Ishikawa (cell line): ENCODE data around the gene ZNF45.

ENCODE experiments used
- CEBPB ChIP-seq: IDR thresholded peaks from 2 replicates; pipeline ENCODE4 v1.6.1; 2012
- CREB1 ChIP-seq: IDR thresholded peaks from 2 replicates; pipeline ENCODE4 v1.6.1; 2012; ENCODE audit warnings: low read depth
- EGR1 ChIP-seq: IDR thresholded peaks from 2 replicates; pipeline ENCODE4 v1.6.1; 2012
- EP300 ChIP-seq: IDR thresholded peaks from 2 replicates; pipeline ENCODE4 v1.6.1; 2012; ENCODE audit warnings: borderline replicate concordance
- FOXM1 ChIP-seq: IDR thresholded peaks from 2 replicates; pipeline ENCODE4 v1.6.1; 2012; ENCODE audit warnings: low read depth, borderline replicate concordance
- MAX ChIP-seq: IDR thresholded peaks from 2 replicates; pipeline ENCODE4 v1.6.1; 2012
- NFIC ChIP-seq: IDR thresholded peaks from 2 replicates; pipeline ENCODE4 v1.6.1; 2012
- RAD21 ChIP-seq: IDR thresholded peaks from 2 replicates; pipeline ENCODE4 v1.6.1; 2012; ENCODE audit warnings: low read depth
- REST ChIP-seq: IDR thresholded peaks from 2 replicates; pipeline ENCODE4 v1.6.1; 2012; ENCODE audit warnings: low read depth, mild to moderate bottlenecking
- TAF1 ChIP-seq: IDR thresholded peaks from 2 replicates; pipeline ENCODE4 v1.6.1; 2012; ENCODE audit warnings: low read depth, mild to moderate bottlenecking
- TCF12 ChIP-seq: IDR thresholded peaks from 2 replicates; pipeline ENCODE4 v1.6.1; 2012; ENCODE audit warnings: low read depth
- TEAD4 ChIP-seq: IDR thresholded peaks from 2 replicates; pipeline ENCODE4 v1.6.1; 2012
- YY1 ChIP-seq: IDR thresholded peaks from 2 replicates; pipeline ENCODE4 v1.6.1; 2012; ENCODE audit warnings: low read depth
- ZBTB7A ChIP-seq: IDR thresholded peaks from 2 replicates; pipeline ENCODE4 v1.6.1; 2012; ENCODE audit warnings: low read depth
- TF ChIP-seq, protein P1 (sequence below): IDR thresholded peaks from 2 replicates; pipeline ENCODE4 v1.6.1; 2012

Gene ZNF45

DNA sequence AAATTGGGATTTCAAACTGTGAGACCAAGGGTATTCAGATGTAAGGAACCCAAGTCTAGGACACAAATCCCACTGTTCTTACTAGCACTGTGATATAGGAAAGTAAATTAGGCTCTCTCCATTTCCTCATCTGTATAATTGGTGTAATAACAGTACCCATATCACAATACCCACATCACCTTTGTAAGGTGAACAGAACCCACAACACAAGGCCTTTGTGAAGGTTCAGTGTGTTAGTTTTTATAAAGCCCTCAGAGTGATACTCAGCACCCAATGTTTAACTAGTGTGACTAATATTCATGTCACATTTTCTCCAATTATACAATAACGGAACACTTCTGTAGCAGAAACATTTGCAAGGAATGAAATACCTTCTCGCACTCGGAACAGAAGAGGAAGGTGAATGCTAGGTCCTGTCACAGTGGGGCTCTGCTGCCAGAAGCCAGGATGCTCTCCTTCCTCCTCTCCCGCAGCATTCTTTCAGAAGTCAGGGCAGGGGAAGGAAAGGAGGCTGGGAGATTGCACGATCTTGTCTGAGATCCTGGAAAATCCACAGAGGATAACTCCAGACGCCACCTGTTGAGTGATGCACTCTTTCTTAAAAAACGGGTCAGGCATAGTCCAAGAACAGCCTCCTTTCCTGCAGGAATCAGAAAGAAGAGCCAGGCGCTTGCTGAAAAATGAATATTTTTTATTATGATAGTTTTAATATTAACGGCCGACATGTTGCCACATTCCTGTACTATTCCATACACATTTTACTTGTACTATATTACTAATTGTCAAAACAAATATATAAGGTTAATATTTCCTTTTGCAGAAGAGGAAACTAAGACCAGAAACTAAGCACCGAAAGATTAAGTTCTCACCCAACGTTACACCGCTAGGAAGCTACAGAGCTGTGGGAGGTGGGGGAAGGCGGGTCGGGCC lies 762 bp downstream of the ZNF45 start:
- no peak for TF ChIP-seq TEAD4
- no peak for TF ChIP-seq EGR1
- TF ChIP-seq TCF12 = no peak
- no peak for TF ChIP-seq YY1
- TF ChIP-seq NFIC = no peak
- TF ChIP-seq, protein P1, sequence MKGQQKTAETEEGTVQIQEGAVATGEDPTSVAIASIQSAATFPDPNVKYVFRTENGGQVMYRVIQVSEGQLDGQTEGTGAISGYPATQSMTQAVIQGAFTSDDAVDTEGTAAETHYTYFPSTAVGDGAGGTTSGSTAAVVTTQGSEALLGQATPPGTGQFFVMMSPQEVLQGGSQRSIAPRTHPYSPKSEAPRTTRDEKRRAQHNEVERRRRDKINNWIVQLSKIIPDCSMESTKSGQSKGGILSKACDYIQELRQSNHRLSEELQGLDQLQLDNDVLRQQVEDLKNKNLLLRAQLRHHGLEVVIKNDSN = no peak
- no peak for TF ChIP-seq FOXM1
- no peak for TF ChIP-seq CEBPB
- no peak for TF ChIP-seq EP300

DNA sequence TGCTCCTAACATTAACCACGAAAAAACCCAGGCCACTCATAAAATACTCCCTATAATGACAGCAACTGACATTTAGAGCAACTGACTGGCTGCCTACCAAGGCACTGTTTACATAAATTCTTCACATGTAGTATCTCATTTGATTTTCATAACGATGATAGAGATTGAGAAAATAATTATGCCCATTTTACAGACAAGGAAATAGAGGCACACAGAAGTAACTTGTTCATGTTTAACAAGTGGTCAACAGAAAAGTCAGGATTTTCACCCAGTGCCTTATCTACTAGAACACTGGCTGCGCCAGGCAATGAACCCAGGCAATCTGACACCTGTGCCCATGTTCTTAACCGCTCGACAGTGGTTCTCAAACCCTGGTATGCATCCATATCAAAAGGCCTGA lies 6.3 kb downstream of the ZNF45 start:
- TF ChIP-seq RAD21 (no peak), CREB1 (no peak), CEBPB (no peak), EGR1 (no peak), REST (no peak), YY1 (no peak), MAX (no peak), EP300 (no peak), NFIC (no peak)

DNA sequence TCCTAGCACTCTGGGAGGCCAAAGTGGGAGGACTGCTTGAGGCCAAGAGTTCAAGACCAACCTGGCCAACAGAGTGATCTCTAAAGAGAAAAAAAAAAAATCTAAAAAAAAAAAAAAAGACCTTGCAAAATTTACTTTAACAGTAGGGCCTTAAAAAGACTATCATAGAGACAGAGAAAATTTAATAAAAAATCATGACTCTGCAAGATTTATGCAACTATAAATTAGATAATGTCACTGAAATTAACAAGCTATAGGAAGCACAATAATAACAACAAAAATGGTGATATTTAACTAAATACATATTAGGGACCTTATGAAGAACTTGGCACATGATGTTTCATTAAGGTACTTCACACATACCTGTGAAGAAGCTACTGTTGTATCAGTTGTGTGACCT lies 11.2 kb downstream of the ZNF45 start:
- no peak for TF ChIP-seq REST
- TF ChIP-seq MAX = no peak
- no peak for TF ChIP-seq RAD21
- TF ChIP-seq ZBTB7A = no peak
- TF ChIP-seq TEAD4 = no peak
- TF ChIP-seq NFIC = no peak
- no peak for TF ChIP-seq EGR1
- no peak for TF ChIP-seq CREB1
- TF ChIP-seq EP300 = no peak
- TF ChIP-seq, protein P1 = no peak
- no peak for TF ChIP-seq TAF1
- no peak for TF ChIP-seq FOXM1
- no peak for TF ChIP-seq YY1
- TF ChIP-seq TCF12 = no peak
- TF ChIP-seq CEBPB = no peak

- TF ChIP-seq EGR1 (no peak), REST (no peak), RAD21 (no peak), TCF12 (no peak), NFIC (no peak), MAX (no peak), YY1 (no peak), FOXM1 (no peak), ZBTB7A (no peak), TAF1 (no peak), EP300 (no peak), CREB1 (no peak), TEAD4 (no peak), CEBPB (no peak)
- TF ChIP-seq, protein P1 = no peak
These were observed 21.0 kb downstream of the ZNF45 start for GRCh38 chr19:43914051-43914450.
